ENCODE results near the gene ECHS1.
"Not testable (repeated sequence)": the region's sequence is repeated elsewhere in the genome, so short reads cannot be mapped to it uniquely, and the experiment has no call there.

Gene ECHS1

GRCh38 chr10:133397938-133398337, 24.8 kb upstream of the ECHS1 start:
- DNase-seq: no peak

- DNase-seq: no peak
Observed at GRCh38 chr10:133396035-133396624, 23.0 kb upstream of the ECHS1 start.

GRCh38 chr10:133394801-133395221, 21.7 kb upstream of the ECHS1 start:
- no peak for DNase-seq

- DNase-seq: peak; percentile 97
Observed at GRCh38 chr10:133394064-133394663, 21.0 kb upstream of the ECHS1 start, which contains the start of gene MTG1. MTG1 (plus strand) TSS chr10:133394157; CDS start chr10:133394221, 64 bp downstream.

- DNase-seq: no peak
Observed at GRCh38 chr10:133393401-133394063, 20.4 kb upstream of the ECHS1 start.

- peak; percentile 63 for DNase-seq
Observed at GRCh38 chr10:133391761-133392518, 18.8 kb upstream of the ECHS1 start.

GRCh38 chr10:133391249-133391635, 18.1 kb upstream of the ECHS1 start:
- no peak for DNase-seq

- no peak for DNase-seq
Observed at GRCh38 chr10:133390597-133391248, 17.6 kb upstream of the ECHS1 start.

GRCh38 chr10:133388973-133389818, 16.0 kb upstream of the ECHS1 start:
- DNase-seq: peak; percentile 62

- DNase-seq: no peak
Observed at GRCh38 chr10:133388236-133388972, 15.2 kb upstream of the ECHS1 start.

GRCh38 chr10:133386951-133387350, 13.8 kb upstream of the ECHS1 start:
- DNase-seq: not testable (repeated sequence)

- DNase-seq: no peak
Observed at GRCh38 chr10:133385214-133385613, 12.1 kb upstream of the ECHS1 start.

- no peak for DNase-seq
Observed at GRCh38 chr10:133384071-133384470, 10.9 kb upstream of the ECHS1 start.

GRCh38 chr10:133383551-133383950, 10.4 kb upstream of the ECHS1 start:
- DNase-seq: no peak

GRCh38 chr10:133381036-133381435, 7.9 kb upstream of the ECHS1 start:
- DNase-seq: no peak

- DNase-seq: no peak
Observed at GRCh38 chr10:133379801-133380666, 6.9 kb upstream of the ECHS1 start.

GRCh38 chr10:133379152-133379800, 6.1 kb upstream of the ECHS1 start, which contains the start of gene PAOX:
PAOX (plus strand) TSS chr10:133379262; CDS start chr10:133379317, 55 bp downstream.
- peak; percentile 71 for DNase-seq

- DNase-seq: peak; percentile 74
Observed at GRCh38 chr10:133378251-133379096, 5.3 kb upstream of the ECHS1 start.
